Activated CD4-positive, alpha-beta T cell treated with anti-CD3 and anti-CD28 coated beads for 1 hour (primary cell): ENCODE data around the gene PACRG.

Experiments
- DNase-seq: peaks from one replicate; pipeline ENCODE4 v3.0.0-alpha.2; 2020

PACRG gene

DNA sequence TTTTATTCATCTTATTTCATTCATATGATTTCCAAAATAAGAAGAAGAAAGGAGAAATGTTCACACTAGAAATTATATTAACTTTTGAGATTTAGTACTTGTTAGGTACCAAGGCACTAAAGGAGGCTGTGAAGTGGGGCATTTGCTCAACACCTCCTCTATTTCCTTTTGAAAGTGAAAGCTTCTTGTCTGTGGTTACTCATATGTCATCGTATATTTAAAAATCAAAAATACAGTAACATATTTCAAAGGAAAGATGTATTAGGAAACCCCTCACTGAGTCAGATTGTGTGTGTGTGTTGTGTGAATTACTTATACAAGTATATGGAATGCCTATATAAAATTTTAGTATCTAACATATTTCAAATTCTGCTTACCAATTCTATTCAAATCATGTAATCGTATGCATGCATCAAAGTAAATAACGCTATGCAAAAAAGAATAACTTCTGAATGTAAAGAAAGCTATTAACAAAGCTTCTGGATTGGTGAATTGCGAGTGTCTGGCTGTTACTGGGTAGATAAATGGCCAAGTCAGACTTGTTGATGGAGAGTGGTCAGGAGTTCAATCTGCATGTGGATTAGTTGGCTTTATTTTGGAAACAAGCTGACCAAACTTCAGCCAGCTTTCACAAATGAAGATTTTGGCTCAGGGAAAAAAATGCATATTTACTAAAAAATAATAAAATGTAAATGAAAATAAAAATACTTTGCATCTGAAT is 70.9 kb downstream of the PACRG start:
- no peak for DNase-seq

DNA sequence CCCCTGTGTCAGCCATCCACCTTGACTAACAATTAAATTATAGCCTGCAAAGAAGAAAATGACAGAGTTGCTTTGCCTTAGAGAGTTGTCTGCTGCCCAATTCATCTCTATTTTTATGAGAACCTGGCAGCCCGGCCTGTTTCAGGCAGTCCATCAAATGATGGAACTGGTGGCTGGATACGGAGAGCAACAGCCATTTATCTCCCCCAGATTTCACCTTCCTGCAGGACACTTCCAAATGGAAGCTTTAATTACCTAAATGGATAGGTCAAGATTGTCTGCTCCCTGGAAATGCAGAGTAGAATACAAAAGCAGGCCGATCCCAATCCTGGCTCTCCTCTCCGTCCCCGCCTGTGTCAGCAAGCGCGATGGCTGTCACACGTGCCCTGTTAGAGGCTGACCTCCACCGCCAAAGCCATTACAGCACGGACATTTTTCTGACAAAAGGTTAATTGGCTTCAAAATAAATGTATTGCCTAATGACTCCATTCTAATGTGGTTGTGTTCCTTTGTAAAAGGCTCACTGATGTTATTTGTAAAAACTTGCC is 86.7 kb downstream of the PACRG start:
- no peak for DNase-seq

DNA sequence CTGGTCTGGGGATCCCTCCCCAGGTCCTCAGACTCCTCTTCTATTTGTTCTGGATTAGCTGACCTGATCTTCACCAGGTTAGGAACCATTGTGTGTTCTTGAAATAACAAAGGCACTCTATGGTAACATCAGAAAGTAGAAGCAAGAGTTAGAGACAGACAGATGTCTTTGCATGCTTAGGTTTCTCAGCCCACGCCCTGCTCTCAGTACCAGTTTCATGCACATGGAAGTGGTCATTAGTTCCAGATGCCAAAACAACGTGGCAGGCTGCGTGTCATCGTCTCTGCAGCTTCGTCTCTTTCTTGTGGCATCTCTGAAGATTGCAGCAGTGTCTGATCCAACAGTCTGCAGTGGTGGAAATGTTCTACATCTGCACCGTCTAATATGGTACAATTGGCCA is 89.4 kb downstream of the PACRG start:
- no peak for DNase-seq

DNA sequence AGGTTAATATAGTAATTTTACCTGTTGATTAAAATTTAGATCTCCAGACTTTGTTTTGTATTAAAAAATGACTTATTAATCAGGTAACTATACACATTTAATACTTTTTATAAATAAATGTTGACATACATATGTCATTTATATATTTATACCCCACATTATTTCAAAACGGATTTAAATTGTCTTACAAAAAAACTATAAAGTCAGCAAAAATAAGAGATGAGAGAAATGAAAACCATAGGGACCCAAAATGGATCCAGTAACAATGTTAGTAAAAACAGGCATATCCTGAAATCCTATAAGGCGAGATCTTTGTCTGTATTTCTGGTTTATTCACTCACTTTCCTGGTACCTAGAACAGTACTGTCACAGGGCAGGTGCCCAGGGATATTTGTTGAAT is 91.5 kb downstream of the PACRG start:
- DNase-seq: no peak

DNA sequence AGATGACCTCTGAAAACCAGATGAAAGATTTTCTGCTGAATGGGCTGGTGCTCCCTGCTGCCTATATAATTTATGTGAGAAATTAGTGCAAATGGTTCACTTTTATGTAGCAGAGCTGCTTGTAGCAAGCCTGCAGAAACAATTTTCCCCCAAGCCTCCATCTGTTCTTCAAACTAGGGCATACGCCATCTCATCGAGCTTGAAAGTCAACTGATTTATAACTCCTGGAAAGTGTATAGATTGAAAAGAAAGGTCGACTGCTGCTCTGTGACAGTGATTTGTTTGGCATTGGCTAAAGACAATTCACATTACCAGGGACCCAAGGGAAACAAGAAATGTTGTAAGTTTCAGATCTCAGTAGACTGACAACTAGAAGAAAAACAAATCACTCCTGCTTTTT is 93.3 kb downstream of the PACRG start:
- no peak for DNase-seq

DNA sequence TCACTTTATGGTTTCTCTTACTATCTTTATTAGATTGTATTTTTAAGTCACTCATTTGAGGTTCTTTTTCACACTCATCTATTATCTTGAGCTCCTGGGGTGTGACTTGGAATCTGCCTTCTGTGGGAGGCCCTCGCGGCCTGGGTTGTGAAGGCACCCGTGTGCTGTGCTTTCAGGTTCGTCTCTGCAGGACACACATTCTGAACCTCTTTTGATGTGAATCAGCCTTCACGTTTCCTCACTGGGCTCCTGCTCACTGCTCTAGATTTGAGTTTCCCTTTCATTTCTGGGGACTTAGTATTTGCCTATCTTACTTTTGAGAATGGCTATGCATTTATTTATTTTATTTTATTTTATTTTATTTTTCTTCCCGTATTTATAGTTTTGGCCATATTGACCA is 97.8 kb downstream of the PACRG start:
- no peak for DNase-seq

DNA sequence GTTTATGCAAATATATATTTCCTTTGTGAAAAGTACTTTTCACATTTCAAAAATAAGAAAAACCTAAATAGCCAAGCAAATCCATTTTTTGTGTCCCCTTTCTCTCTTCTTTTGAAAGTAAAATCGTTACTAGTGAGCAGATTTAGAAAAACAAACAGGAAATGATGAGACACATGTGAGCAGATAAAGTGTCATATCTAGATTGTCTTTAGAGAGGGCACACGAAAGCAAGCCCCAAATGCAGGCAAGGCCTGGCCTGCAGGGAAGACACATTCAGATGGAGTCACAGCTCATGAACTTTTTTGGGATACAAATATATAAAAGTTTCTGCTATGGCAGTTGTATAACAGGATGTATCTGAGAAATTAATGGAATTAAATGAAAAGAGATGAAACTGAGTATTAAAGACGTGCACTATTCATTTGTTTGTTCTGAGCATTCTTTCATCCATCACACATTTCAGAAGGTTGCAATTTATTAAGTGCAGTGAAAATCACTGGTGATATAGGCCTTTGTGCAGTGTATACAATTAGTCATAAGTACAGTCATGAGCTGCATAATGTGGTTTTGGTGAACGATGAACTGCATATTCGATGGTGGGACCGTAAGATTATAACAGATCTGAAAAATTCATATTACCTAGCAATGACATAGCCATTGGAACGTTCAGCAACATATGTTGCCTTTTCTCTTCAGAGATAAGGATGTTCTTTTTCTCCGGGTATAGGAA is 101.4 kb downstream of the PACRG start:
- no peak for DNase-seq

DNA sequence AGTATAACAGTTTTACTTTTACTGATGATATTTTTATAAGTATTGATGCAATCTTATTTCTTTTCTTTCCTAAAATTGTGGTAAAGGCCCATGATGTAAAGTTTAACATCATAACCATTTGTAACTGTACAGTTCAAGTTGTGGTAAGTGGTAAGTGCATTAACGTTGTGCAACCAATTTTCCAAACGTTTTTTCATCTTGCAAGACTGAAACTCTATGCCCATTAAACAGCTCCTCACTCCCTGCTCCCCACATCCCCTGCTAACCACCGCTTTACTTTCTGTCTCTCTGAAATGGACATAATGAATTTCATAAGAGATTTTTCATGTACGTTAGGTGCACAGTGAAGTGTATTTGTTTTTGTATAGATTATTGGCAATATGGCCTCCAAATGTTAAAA is 106.0 kb downstream of the PACRG start:
- no peak for DNase-seq

DNA sequence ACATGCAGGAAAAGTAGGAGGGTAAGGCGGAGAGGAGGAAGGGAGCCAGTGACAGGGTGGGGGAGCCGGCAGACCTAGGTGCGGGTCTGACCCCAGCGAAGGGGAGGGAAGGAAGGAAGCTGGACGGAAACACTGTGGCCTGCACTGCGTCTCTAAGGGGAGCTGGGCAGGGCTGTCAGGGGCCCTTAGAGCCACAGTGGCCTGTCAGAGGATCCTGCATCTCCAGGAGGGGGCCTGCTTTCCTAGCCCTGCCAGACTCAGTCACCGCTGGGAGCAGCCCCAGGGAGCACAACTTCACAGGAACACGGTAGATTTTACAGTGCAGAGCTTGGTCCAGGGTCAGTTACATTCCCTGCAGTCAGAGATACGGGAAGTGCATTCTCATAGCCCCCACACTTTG is 118.2 kb downstream of the PACRG start:
- no peak for DNase-seq

DNA sequence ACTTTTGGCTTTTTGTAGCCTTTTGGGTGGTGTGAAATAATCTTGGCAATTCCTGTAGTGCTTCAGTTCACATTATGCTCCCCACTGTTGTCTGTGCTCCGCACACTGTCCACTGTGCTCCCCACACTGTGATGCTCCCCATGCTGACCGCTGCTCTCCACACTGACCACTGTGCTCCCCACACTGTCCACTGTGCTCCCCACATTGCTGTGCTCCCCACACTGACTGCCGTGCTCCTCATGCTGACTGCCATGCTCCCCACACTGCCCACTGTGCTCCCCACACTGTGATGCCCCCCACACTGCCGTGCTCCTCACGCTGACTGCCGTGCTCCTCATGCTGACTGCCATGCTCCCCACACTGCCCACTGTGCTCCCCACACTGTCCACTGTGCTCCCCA is 118.9 kb downstream of the PACRG start:
- DNase-seq: no peak

DNA sequence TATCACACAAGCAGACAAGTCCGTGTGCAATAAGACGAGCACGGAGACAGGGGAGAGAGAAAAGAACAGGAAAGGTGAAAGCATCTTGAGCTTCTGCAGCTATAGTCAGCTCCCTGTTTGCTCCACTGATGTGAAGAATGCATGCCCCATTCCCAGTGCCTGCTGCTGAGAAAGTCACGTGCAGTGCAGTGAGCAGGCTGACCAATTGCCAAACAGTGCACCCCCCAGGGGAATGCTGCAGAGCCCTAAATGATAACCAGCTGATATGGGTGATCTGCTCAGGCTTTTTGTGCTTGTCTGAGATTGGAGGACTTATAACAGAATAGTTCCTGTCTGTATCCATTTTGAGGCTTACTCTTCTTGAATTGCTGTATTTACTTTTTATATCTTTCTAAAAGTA is 121.5 kb downstream of the PACRG start:
- no peak for DNase-seq

DNA sequence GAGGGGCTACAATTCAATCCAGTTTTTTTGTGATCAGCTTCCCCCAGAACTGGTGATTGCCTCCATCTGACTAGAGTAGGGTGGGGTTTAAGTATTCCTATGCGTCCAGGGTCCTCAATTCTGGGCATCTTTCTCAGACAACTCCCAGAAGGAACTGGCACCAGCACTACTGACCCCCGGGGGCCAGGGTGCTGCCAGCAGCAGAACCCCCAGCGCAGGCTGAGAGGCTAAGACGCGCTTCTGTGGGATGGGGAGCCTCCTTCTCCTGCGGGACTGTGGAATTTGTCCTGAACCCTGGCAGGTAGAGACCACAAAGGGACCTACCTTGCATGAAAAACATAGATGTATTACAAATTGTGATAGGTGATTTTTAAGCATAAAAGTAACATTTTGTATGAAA is 124.4 kb downstream of the PACRG start:
- no peak for DNase-seq

DNA sequence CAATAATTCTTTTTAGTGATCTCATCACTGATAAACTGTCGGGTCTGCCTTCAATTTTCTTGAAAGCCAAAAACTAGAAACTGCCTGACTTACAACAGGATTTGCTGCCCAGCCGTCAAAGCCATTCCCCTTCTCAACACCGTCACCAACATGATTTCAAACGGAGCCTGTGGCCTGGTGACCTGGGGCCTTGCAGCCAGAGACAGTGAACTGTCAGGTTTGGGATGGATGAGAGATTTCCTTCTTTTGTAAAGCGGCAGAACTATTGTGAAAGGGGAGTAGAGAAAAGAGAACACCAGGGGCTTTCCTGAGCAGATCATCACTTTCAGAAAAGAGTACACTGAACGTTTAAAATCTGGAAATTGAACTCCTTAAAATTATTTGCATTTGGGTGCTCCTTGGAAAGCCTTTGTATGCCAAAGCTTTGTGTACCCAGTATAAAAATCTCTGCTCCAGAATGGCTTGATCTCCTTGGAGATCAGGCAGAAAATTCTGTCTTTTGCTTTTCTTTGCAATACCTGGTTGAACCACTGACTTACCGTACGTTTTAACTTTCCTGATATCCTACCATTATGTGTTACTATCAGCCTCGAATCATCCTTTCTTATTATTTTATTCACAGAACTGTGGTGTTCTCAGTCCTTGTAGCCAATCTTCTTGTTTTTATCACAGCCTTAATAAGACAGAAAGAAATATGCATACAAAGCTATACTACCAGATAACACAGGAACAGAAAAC is 125.2 kb downstream of the PACRG start:
- no peak for DNase-seq

DNA sequence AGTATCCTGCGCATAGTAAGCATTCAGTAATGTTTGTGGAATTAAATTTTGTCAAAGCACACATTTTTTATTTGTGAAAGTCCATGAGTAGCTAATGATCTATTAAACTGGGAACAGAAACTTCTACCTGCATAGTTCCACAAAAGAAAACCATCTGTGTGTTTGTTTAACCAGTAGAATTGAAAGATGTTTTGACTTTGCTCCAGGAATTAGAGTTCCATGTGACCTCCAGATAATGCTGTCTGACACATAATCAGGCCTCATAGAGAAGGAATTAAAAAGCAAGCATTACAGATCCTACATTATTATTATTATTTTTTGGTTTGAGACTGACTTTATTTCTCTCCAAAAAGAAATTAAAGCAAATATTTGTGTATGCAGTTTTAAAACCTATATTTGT is 126.5 kb downstream of the PACRG start:
- no peak for DNase-seq

DNA sequence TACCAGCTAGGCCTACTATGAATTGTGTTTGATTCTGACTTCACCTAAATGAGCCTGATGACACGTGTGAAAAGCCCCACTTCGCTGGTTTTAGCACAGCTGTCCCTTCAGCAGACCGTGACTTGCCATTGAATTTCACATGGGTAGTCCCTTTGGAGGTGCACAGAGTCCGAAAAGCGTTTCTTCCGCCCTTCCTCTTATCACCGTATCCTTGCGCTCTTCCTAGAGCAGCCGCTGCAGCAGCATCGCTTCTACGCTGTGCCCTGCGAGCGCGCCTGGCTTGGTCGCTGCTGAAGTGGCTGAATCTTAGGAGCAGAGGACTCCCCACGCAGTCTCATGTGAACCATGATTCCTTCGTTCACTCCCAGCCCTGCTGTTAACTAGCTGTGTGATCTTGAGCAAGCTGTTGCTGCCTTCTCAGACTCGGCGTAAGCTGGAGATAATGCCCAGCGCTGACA is 127.0 kb downstream of the PACRG start:
- DNase-seq: no peak

DNA sequence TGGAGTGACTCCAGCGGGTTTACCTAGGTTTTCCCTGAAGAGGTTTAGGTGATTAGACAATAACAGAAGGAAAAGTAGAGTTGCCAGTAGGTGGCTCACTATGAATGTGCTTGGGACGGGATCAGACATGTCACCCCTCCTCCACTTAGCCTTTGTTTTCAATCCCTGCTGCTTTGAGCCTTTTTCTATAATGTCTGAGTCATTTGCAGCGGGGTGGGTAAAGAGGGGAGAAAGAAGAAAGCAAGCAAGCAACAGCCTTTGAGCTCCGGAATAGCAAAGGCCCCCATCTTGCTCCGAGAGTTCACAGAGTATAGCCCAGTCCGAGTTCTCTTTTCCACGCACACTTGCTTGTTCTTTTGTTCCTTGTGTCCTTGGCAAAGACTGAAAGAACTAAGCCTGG is 129.1 kb downstream of the PACRG start:
- no peak for DNase-seq

DNA sequence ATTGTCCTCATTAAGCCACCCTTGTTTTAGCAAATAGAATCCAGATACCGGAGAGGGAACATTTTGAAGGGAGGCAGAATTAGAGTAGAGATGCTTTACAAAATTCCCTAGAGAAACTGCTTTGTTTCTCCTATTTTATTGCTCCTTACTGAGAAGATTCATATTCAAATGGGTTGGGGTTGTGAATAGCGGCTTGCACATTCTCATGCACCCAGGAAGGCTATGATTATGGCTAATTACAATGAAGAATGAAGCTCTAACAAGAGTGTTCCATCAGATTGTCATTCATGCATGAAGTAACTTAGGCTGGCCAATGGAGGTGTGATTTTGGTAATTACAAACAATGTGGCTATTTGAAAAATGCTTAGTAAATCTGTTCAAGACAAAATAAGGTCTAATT is 129.6 kb downstream of the PACRG start:
- no peak for DNase-seq

DNA sequence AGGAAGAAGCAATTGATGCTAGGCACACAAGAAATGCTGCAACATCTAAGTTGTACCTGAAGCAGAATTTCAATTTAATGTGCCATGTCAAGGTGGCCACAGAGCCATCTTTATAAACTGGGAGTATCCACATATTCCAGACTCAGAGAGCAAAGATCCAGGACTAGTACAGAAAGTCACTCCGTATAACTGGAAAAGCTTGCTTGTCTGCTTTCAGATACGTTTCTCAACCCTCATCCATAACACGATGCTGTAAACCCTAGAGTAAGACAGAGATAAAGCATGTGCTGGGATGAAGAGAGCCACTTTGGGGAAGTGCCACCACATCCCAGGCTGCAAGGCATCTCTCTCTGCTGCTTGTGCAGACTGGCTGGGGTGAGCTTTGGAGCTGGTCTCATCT is 134.7 kb downstream of the PACRG start:
- DNase-seq: no peak

DNA sequence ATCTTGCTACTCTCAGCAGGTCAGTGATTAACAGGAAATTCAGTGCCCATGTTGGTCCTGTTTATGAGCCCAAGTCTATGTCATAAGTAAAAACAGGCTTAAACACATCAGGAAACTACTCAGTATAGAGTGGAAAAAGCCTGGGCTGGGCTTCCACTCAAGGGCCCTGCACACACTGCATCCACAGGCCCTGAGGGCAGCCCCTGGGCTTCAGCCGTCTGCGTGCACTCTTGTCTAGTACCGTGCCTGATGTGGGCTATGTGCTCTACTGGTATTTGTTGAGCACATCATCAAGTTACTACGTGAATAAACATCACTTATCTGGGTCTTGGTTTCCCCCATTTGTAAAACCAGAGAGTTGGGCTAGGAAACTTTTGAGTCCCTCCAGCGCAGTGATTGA is 135.2 kb downstream of the PACRG start:
- DNase-seq: no peak

DNA sequence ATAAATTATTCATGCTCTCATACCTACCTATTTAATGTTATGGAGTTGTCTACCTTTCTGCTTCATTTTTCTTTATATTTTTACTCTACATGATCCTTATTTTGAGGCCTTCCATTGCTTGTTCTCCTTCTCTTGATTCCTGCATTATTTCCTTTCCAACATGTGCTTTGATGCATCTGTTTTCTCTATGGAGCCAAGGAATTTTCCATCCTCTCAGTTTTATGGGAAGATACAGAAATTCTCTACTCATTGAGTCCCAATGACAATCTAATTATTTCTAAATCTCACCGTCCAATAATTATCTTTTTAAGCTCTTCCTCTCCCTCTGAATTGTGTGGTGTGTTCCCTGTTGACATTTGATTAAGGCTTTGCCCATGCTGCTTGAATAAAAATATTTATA is 136.0 kb downstream of the PACRG start:
- no peak for DNase-seq

DNA sequence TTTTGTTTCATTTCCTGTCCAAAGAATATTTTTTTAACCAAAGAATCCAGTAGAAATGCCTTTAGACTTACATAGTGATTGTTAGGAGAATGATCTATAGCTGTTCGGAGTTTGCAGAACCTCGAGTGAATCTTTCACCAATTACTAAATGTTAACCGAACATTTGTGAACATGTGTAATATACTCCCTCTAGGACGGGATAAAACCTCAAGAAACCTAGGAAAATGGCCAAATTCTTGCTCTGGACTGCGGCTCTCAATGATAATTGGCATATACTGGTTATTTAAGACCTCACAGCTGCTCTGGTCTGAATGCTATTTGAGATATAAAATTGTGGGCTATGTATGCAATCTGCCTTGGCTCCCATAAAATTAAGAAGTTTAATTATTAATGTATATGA is 137.1 kb downstream of the PACRG start:
- no peak for DNase-seq

DNA sequence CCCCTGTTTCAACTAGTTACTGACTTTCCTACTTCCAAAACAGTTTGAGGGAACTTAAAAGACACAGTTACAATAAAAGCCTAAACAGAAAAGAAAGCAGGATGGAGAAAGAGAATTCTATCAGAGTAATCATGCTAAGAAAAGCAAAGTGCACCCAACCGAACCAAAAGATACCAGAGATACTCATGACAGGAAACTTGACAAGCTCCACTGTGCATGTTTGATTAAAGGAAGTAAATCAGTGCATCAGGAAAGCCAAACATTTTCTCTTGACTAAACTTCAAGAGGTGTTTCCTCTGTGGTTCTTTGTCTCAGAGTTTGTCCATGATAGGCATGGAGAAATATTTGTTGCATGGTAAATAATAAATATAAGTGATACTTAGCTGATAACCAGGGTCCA is 138.9 kb downstream of the PACRG start:
- no peak for DNase-seq

DNA sequence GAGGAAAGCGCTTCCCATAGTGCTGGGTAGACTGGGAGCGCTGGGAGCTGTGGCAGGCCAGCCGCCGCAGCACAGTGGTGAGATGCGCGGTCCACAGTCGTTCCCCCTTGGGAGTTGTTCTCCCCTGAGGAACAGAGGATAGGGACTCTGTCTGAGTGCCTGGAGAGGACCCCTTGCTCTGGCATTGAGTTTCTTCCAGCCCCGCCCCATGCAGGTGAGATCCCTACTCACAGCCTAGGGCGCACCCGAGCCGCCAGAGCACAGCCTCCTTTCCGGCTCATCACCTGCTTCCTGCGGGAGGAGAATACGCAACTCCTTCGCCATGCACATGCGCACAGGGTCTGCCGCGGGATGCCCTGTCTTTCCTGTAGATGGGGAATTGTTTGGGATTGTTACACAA is 140.6 kb downstream of the PACRG start:
- DNase-seq: no peak

DNA sequence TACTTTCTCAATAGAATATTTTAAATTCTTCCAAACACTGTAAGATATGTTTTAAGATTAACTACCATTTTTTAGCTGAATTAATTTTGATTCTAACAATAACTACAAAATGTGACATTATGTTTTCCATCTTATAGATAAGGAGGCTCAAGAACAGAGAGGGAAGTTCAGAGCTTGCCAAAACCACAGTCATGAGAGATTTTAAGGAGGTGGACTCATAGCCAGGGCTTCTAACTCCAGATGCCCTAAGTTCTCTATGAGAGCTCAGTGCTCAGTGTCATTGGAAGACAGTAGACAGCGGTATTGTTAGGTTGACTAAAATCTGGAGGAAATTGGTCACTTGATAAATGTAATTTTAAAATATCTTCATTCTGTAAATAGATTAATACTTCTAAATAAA is 144.2 kb downstream of the PACRG start:
- no peak for DNase-seq
